WTC11 (cell line): Measurements from ENCODE around the gene KCNIP4. TPM values are rescaled to one million over a fixed set of nuclear protein-coding genes. Genes with fewer than 3 reads are reported as not detected.

Source experiments
- ATAC-seq: fragments of 200-7000 bp; cut with Tn5 transposase; 2 replicates; pipeline ENCODE4 v1.10.0; 2021; ENCODE audit warnings: mild to moderate bottlenecking, moderate library complexity
- CTCF ChIA-PET: fragments of 300-600 bp; sonication (Branson Sonifier 250); formaldehyde crosslinking; loops from one replicate; lab custom pipeline; 2021; ENCODE audit warnings: antibody characterized with exemption; lab: Charles Lee
- POLR2A ChIA-PET: fragments of 350-600 bp; sonication (Branson Sonifier 250); formaldehyde crosslinking; loops from one replicate; lab custom pipeline; 2021; ENCODE audit warnings: antibody characterized with exemption; lab: Charles Lee
- DNase-seq: peaks from one replicate; pipeline ENCODE4 v3.0.0; 2021; ENCODE audit warnings: low spot score
- H3K27ac Mint-ChIP-seq: 2 replicates; pipeline ENCODE4 v1.8.0; 2021; ENCODE audit warnings: mixed read lengths
- H3K27me3 Mint-ChIP-seq: 2 replicates; pipeline ENCODE4 v1.8.0; 2021; ENCODE audit warnings: low read depth, mild to moderate bottlenecking, moderate library complexity, mixed read lengths
- H3K36me3 Mint-ChIP-seq: 2 replicates; pipeline ENCODE4 v1.8.0; 2021; ENCODE audit warnings: mixed read lengths
- H3K4me1 Mint-ChIP-seq: 2 replicates; pipeline ENCODE4 v1.8.0; 2022; ENCODE audit warnings: mixed read lengths
- H3K4me3 Mint-ChIP-seq: 2 replicates; pipeline ENCODE4 v1.8.0; 2021; ENCODE audit warnings: mild to moderate bottlenecking, moderate library complexity, mixed read lengths
- H3K9me3 Mint-ChIP-seq: 2 replicates; pipeline ENCODE4 v1.8.0; 2021; ENCODE audit warnings: mixed read lengths
- ATF1 ChIP-seq: sonication (generic); formaldehyde crosslinking; IDR thresholded peaks from 2 replicates; pipeline ENCODE4 v1.8.1; 2023; ENCODE audit warnings: mild to moderate bottlenecking, moderate library complexity, missing genetic modification reagents
- E2F1 ChIP-seq: sonication (generic); formaldehyde crosslinking; IDR thresholded peaks from 2 replicates; pipeline ENCODE4 v1.8.0; 2022; ENCODE audit warnings: mild to moderate bottlenecking, missing genetic modification reagents
- E2F5 ChIP-seq: sonication (generic); formaldehyde crosslinking; IDR thresholded peaks from 2 replicates; pipeline ENCODE4 v1.8.1; 2022; ENCODE audit warnings: mild to moderate bottlenecking, moderate library complexity, missing genetic modification reagents
- ETV6 ChIP-seq: sonication (generic); formaldehyde crosslinking; IDR thresholded peaks from 2 replicates; pipeline ENCODE4 v1.8.1; 2022; ENCODE audit warnings: mild to moderate bottlenecking, missing genetic modification reagents
- GABPB1 ChIP-seq: sonication (generic); formaldehyde crosslinking; IDR thresholded peaks from 2 replicates; pipeline ENCODE4 v1.8.1; 2023; ENCODE audit warnings: mild to moderate bottlenecking, missing genetic modification reagents
- HMGA2 ChIP-seq: fragments of 250-450 bp; sonication (Bioruptor Pico); IDR thresholded peaks from 2 replicates; pipeline ENCODE4 v1.4.0; 2021; ENCODE audit warnings: mild to moderate bottlenecking, moderate library complexity
- HMGXB4 ChIP-seq: sonication (generic); formaldehyde crosslinking; IDR thresholded peaks from 2 replicates; pipeline ENCODE4 v1.8.1; 2023; ENCODE audit warnings: mild to moderate bottlenecking, moderate library complexity, missing genetic modification reagents
- IRF1 ChIP-seq: sonication (generic); formaldehyde crosslinking; IDR thresholded peaks from 2 replicates; pipeline ENCODE4 v1.8.0; 2023; ENCODE audit warnings: missing genetic modification reagents
- MLX ChIP-seq: sonication (generic); formaldehyde crosslinking; IDR thresholded peaks from 2 replicates; pipeline ENCODE4 v1.8.1; 2023; ENCODE audit warnings: mild to moderate bottlenecking, missing genetic modification reagents, moderate library complexity
- NFATC4 ChIP-seq: fragments of 250-450 bp; sonication (Bioruptor Pico); IDR thresholded peaks from 2 replicates; pipeline ENCODE4 v1.9.0; 2021; ENCODE audit warnings: mild to moderate bottlenecking
- NFE2L1 ChIP-seq: sonication (generic); formaldehyde crosslinking; IDR thresholded peaks from 2 replicates; pipeline ENCODE4 v1.8.1; 2023; ENCODE audit warnings: missing genetic modification reagents
- NFYB ChIP-seq: sonication (generic); formaldehyde crosslinking; conservative IDR thresholded peaks from 2 replicates; pipeline ENCODE4 v1.8.0; 2022; ENCODE audit warnings: low read depth, missing genetic modification reagents
- NR1H2 ChIP-seq: sonication (generic); formaldehyde crosslinking; IDR thresholded peaks from 2 replicates; pipeline ENCODE4 v1.9.0; 2021; ENCODE audit warnings: mild to moderate bottlenecking, moderate library complexity, missing genetic modification reagents
- OVOL2 ChIP-seq: fragments of 250-450 bp; sonication (Bioruptor Pico); IDR thresholded peaks from 2 replicates; pipeline ENCODE4 v1.9.0; 2021; ENCODE audit warnings: mild to moderate bottlenecking, borderline replicate concordance
- PRRX2 ChIP-seq: fragments of 250-450 bp; sonication (Bioruptor Pico); IDR thresholded peaks from 2 replicates; pipeline ENCODE4 v1.8.0; 2021; ENCODE audit warnings: mild to moderate bottlenecking
- RELA ChIP-seq: sonication (generic); formaldehyde crosslinking; IDR thresholded peaks from 2 replicates; pipeline ENCODE4 v1.8.1; 2022; ENCODE audit warnings: missing genetic modification reagents, mild to moderate bottlenecking, borderline replicate concordance
- TCF7 ChIP-seq: sonication (generic); formaldehyde crosslinking; IDR thresholded peaks from 2 replicates; pipeline ENCODE4 v1.8.0; 2022; ENCODE audit warnings: mild to moderate bottlenecking, low read depth, missing genetic modification reagents, moderate library complexity
- USF2 ChIP-seq: sonication (generic); formaldehyde crosslinking; IDR thresholded peaks from 2 replicates; pipeline ENCODE4 v1.8.1; 2023; ENCODE audit warnings: mild to moderate bottlenecking, missing genetic modification reagents, moderate library complexity
- ZNF121 ChIP-seq: sonication (generic); formaldehyde crosslinking; IDR thresholded peaks from 2 replicates; pipeline ENCODE4 v1.8.0; 2023; ENCODE audit warnings: missing genetic modification reagents
- ZNF138 ChIP-seq: sonication (generic); formaldehyde crosslinking; conservative IDR thresholded peaks from 2 replicates; pipeline ENCODE4 v1.8.1; 2022; ENCODE audit warnings: mild to moderate bottlenecking, moderate library complexity, missing genetic modification reagents
- ZNF317 ChIP-seq: sonication (generic); formaldehyde crosslinking; IDR thresholded peaks from 2 replicates; pipeline ENCODE4 v1.8.1; 2023; ENCODE audit warnings: low read depth, mild to moderate bottlenecking, moderate library complexity, missing genetic modification reagents, borderline replicate concordance
- ZNF423 ChIP-seq: fragments of 250-450 bp; sonication (Bioruptor Pico); IDR thresholded peaks from 2 replicates; pipeline ENCODE4 v2.1.2; 2022; ENCODE audit warnings: mild to moderate bottlenecking, moderate library complexity
- total RNA-seq: library from RNA; stranded (reverse); gene quantifications from 3 replicates; pipeline ENCODE4 v1.2.3, GENCODE V29; 2021

KCNIP4 gene
- total RNA-seq, 1 experiment from 2014 or later, result not detected

GRCh38 chr4:21856301-21856700, 92.3 kb downstream of the KCNIP4 start:
- Mint-ChIP-seq H3K27ac (no peak overlapping the region), H3K4me1 (no peaks in the 10 kb centered on the region), H3K36me3 (peaks cover 10% of the 10 kb centered on the region), H3K9me3 (peaks cover 15% of the 10 kb centered on the region), H3K4me3 (no peak overlapping the region), H3K27me3 (no peaks in the 10 kb centered on the region)
- TF ChIP-seq TCF7 (CRISPR knock-in tag), result no peak
- TF ChIP-seq MLX (CRISPR knock-in tag), result no peak
- no peak for TF ChIP-seq ZNF138 (CRISPR knock-in tag)
- TF ChIP-seq USF2, result no peak
- TF ChIP-seq E2F1 (CRISPR knock-in tag), result no peak
- no peak for TF ChIP-seq IRF1
- TF ChIP-seq NFE2L1, result no peak
- TF ChIP-seq GABPB1 (CRISPR knock-in tag), result no peak
- no peak for TF ChIP-seq OVOL2 (CRISPR knock-in tag)
- ChIA-PET POLR2A (no interaction called here), CTCF (no interaction called here)
- DNase-seq (no peak), ATAC-seq (no peak)

GRCh38 chr4:21849077-21849476, 99.5 kb downstream of the KCNIP4 start:
- DNase-seq, result no peak
- Mint-ChIP-seq H3K27me3 (no peaks in the 10 kb centered on the region), H3K36me3 (no peaks in the 10 kb centered on the region), H3K27ac (no peak overlapping the region), H3K4me3 (no peak overlapping the region), H3K4me1 (peaks cover 12% of the 10 kb centered on the region), H3K9me3 (no peaks in the 10 kb centered on the region)
- no peak for ATAC-seq
- POLR2A ChIA-PET, result no interaction called here
- CTCF ChIA-PET, result no interaction called here
- TF ChIP-seq HMGA2 (CRISPR knock-in tag) (no peak), ZNF317 (no peak), NFATC4 (CRISPR knock-in tag) (no peak), HMGXB4 (CRISPR knock-in tag) (no peak), RELA (CRISPR knock-in tag) (no peak), NFYB (no peak), E2F5 (CRISPR knock-in tag) (no peak), E2F1 (CRISPR knock-in tag) (no peak), PRRX2 (no peak), IRF1 (no peak), NR1H2 (no peak), ZNF121 (no peak), ZNF423 (CRISPR knock-in tag) (no peak), ETV6 (CRISPR knock-in tag) (no peak), ATF1 (CRISPR knock-in tag) (no peak)
